ENCODE measurements around the gene MOCS2.

MOCS2 gene

DNA sequence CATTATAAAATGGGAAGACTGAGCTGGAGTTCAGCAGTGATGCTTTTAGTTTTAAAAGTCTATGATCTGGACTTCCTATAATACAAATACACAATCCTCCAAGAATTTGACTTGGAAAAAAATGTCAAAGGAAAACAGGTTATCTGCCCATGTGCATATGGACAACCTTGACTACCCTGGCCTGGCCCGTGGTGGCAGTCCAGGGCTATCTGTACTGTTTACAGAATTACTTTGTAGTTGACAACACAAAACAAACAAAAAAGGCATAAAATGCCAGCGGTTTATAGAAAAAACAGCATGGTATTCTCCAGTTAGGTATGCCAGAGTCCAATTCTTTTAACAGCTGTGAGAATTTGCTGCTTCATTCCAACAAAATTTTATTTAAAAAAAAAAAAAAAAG, 17.3 kb downstream of the MOCS2 start:
- DNase-seq = no peak

DNA sequence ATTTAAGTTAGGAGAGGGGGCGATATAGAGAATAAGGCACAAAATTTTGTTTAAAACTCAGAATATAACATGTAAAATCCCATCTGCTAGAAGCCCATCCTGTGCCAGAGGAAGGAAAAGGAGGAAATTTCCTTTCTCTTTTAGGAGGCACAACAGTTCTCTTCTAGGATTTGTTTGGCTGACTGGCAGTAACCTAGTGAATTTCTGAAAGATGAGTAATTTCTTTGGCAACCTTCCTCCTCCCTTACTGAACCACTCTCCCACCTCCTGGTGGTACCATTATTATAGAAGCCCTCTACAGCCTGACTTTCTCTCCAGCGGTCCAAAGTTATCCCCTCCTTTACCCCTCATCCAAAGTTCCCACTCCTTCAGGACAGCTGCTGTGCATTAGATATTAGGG, 18.3 kb downstream of the MOCS2 start:
- no peak for DNase-seq

DNA sequence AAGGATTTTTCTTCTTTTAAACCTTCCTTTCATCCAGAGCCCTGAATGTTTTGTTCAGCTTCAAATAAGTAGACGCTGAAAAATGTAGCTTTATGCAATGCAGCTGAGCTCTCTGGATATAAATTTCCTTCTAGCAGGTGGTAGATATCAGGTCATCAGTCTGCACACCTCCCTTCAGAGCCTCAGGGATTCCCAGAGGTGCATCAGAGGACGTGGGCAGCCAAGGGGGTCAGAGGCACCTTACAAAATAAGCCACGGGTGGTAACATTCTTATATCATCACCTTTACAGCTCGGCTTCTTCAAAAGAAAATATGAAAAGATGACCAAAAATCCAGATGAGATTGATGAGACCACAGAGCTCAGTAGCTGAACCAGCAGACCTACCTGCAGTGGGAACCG, 19.3 kb downstream of the MOCS2 start:
- no peak for DNase-seq

DNA sequence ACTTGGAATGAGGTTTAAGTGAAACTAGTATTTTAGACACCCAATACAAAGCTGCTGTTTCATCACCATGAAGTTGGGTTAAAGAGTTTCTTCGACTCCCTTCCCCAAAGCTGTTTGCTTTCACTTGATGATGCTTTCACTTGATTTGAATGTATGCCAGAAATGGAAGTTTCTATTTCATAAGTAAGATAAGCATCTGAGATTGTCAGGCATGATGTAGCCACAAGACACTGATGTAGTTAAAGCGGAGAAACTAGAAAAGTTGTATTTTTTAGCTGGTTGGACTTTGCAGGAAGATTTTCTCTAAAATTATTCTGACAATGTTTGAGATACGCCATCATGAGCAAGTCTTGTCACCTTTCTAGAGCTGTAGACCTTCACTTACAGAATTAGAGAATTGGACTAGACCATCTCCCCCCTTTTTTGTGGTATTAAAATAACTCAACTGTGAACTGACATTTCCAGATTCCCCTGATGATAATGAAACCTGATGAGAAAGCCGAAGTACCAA, 20.0 kb downstream of the MOCS2 start:
- DNase-seq = no peak

DNA sequence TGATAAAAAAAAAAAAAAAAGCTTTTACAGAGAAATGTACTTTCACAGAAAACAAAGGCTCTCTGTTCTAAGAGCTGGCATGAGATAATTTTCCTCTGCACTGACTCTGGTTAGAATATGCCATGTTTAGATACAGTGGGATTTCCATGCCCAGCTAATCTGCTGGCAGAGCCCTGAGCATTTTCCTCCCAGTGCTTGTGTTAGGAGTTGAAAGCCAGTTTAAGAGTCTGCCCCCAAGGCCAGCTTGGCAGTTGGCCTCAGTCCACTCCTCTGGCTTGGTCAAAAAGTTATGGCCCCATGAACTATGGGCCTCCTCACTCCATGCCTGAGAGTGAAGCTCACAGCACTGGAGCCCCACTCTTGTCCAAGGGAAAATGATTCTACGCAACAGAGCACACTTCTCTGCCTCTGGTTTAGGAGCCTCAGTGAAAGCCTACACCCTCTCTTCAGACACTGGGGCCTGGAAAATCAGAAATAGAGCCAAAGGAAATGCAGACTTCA, 21.9 kb downstream of the MOCS2 start:
- no peak for DNase-seq

DNA sequence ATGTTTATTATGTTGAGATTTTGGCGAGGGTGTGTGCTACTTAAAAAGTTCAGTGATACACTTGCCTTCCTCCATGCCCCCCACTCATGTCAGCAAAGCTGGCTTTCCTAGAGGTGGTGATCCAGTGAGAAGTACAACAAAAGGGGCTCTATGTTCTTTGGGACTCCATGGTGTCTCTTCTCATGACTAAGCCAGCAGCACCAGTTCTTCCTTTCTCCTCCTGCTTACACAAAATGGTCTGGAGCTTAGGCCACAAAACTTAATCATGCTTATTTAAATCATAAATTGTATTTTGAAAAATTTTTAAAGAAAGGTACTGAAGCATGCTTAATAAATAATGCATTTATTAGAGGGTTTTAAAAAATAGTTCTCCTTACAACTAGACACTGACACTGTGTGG, 22.4 kb downstream of the MOCS2 start:
- DNase-seq = no peak

DNA sequence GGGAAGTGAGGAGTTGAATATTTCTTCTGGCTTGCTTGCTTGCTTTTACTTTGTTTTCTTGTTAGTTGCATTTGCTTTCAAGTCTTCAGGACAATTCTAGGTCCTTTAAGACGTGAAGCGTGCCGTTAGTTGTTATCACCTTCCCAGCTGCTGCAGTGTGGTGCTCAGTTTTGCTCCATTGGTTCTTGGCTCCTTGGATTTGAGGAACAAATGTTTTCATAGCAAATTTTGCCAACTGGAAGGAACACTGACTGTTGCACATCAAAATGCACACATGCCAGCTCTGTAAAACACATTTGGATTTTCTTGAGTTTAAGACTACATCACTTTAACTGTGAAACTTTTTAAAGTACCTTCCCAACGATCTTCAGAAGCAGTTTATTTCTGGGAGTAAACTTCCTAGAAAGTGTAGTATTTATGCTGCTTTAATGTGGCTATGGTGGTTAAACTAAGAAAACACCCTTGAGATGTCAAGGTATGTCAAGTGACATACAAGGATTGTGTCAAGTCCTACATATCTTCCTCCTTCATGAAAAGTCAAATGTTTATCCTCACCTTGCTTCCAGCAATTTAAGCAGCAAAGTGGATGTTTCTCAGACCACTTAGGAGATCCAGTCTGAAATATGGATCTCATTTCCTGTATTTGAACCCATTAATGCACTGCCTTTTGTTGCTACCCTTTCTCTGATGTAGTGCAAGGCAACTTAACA, 24.9 kb downstream of the MOCS2 start:
- DNase-seq = no peak

DNA sequence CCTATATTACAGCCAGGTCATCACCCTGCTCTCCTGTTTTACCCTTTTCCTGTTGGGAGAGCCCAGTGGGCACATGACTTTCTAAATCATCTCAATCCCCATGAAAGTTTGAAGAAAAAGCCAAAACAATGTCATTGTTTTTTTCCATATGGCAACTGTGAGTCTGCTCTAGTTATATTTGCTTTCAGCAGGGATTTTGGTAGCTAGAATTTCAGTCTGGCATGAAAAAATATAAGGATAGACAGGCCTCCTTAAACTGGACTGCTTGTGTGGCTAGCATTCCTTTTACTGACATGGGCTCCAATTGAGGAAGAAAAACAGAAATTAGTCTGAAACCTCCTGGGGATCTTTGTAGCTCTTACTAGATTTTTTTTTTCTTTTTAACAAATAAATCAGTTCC, 25.6 kb downstream of the MOCS2 start:
- DNase-seq = no peak

DNA sequence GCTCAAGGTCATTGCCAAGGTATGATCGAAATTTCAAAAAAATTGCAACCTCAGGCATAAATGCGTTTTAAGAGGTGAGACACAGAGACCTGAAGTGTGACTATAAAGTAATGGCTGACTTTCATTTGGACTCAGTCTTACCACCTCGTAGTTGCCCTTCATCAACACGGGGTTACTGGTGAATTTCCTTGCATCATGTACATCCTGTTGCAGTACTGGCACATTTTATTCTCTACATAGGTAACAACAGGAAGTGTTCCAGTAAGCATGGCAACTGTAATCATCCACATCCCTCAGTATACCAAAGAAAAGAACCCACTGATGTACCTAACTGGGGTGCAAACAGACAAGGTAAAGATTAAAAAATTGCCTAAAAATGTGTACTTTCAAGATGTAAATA, 29.3 kb downstream of the MOCS2 start:
- DNase-seq = no peak

DNA sequence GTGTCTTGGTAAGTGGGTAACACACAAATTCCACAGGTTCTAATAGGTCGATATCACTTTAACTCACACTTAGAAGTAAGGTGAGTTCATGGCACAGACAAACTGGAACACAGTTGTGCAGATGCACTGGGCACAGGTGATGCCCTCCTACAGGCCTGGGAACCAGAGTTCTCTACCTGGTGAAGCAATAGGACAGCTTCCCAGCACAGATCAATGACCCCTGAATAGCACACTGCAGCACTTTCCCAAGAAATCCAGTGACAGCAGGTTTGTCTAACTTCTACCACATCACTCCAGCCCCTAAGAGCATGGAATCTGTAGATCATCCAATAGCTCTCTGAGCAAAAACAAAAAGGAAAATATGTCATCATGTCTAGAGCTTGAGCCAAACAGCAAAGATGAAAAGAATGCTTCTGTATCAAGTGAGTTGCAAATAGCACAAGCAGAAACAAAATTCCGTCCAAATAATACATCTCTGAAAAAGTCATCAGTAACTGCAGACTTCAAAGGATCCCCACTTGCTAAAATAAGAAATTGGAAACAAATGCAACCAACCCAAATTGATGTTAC, 33.5 kb downstream of the MOCS2 start:
- no peak for DNase-seq

DNA sequence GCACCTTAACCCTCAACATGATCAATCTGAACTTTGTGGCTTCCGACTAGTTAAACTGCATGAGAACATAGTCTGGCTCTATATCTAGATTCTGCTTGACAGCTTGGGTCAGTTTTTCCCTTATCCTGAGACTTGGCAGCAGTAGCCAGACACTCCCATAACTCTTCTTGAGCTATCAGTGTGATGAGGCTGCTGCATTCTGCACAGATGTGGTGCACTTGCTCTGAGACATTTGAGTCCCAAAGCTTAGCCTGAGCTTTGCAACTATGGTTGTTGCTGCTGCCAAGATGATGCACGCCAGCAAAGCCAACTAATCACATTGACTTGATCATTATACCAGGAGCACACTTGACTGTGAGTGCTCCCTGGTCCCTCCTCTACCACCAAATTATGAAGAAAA, 36.2 kb downstream of the MOCS2 start:
- DNase-seq = no peak

DNA sequence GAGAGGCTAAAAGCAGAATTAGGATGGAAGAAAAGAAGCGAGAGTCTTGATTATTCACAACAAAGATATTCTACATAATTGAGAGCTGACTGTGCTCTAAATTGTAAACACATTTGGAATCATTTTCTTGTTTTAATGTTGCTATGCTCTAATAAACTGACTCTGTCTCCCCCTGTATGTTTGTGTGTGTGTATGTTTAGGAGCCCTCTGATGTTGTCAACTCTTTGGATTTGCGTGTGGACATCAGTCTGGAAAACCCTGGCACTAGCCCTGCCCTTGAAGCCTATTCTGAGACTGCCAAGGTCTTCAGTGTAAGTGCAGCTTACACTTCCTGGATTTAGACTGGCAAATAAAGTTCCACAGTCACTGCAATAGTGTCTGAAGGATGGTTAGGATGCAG, 37.8 kb downstream of the MOCS2 start:
- no peak for DNase-seq

DNA sequence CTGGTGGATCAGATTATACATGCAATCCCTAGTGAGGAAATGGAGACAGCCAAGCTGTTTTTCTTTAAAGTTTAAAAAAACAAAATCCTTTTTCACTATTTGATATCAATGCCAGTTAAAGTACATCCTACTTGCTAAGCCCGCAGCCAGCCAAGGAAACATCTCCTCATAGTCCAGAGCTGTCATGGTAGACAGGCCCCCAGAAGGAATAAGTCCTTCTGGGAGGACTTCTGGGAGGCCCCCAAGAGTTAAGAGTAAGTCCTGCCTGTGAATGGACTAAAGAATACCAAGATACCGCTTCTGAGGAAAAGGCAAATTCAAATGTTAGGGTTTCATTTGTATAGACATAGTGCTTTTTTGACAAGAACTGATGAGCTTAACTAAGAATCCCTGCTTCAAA, 38.3 kb downstream of the MOCS2 start:
- no peak for DNase-seq

DNA sequence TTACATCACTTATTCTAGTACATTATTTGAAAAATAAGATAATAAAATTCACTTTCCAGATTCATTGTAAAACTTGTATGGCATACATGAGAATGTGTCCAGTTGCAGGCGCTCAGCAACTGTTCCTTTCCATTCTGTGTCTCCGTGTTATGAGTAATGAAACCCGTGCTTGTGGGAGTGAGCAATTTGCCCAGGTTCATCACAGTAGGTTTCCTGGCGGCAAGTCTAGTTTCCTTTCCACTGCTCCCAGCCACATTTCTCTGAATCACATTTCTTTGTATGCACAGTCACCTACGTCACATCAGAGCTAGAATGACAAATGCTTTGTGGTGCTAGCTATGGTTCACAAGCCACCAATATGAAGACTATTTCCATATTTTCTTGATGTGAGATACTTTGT, 39.9 kb downstream of the MOCS2 start:
- peak; percentile 71 for DNase-seq

DNA sequence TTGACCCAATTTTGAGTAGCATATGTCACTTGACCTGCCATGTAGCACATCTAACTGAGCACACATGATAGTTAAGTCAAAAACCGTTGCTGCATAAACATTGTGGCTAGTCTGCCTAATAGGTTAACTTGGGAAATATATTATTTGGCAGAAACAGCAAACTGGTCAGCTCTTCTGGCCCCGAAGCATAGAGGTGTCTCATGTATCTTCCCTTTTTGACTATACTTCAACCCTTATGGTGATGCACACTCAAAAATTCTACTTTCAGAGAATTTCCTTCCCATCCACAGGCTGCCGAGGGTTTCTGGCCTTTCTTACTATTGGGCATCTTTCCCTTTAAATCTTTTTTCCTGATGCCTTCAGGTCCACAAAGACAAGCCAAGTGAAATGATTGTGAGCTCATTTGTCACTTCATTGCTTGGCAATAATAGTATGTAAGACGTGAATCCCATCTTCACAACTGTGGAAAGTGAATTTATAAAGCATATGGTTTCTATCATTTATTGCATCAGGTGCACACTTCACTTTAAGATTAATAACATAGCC, 41.2 kb downstream of the MOCS2 start:
- DNase-seq = no peak

DNA sequence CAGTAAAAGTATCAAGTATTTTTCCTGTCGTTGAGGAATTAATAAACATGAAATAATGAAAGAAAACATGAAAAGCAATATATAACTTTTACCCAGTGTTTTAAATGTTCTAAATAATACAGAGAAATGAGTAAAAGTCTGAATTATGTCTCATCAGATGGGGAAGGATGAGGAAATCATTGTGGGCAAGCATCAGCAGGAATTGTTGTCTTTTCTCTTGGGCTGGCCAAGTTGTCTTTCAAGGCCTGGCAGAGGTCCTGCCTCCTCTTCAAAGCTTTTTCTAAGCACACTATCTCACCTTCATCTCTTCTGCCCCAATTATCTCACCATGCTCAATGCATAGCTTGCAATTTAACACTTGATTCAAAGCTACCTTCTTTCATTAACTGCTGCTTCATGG, 41.9 kb downstream of the MOCS2 start:
- no peak for DNase-seq

DNA sequence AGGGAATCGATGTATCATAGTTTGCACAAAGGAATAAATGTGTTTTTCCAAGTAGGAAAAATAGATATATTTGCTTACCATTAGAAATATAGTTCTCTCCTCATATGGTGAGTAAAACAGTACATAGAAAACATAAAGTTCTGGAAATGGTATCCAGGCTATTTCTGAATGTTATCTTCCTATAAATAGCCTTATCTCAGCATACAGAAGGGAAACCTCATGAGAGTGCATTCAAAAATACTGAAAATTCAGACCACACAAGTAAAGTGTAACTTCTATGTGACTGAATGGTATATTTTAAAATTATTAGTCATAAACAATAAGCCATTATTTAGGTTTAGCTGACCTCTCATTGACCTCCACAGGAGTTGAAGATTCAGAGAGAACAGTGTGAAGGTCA, 43.5 kb downstream of the MOCS2 start:
- no peak for DNase-seq

DNA sequence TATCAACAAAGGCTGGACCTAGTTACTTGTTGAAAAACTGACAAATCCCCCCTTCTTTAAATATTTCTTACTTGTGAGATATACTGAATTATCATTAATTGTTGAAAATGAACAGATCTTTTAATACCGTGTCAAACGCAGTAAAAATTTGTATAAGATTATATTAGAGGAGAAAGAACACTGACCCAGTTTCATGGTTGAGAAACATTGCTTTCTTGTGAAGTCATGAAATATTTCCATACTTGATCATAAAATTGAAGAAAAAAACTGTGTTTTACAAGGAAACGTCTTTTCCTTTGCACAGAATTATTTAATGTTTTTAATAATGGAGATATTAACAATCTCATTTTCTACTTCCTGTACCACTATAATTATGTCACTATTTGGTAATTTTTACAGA, 45.8 kb downstream of the MOCS2 start:
- no peak for DNase-seq

DNA sequence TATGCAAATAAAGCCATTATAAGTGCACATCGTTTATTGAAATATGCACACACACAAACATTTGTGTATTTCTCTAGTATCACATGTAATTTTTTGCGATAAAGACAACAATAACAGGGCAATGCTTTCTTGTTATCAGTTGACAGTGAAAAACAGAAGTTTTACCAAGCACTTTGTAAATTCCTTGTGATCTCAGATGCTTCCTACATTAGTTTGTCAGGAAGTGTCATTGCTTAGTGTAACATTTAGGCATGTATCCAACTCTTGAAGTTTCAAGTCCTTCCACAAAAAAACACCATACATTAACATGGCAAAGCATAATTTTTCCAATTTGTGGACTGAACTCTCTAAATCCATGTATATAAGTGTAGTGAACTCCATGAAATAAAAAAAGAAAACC, 46.4 kb downstream of the MOCS2 start:
- no peak for DNase-seq

DNA sequence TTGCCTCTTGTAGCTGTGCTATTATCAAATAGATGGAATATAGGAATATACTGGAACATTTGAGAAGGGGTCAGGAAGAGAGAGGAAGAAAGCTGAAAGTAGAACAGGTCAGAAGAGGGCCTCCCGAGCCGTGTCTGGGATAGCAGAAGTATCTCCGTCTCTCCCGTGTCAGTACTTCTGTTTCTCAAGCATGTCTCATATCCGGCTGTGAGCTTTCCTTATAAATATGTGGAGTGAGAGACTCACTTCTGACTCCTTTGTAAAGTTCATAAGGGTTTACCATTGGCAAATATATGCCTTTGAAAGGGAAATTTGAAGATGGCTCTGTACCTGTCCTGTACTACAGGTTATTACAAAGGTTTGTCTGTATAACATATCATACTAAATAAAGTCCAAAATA, 50.3 kb downstream of the MOCS2 start:
- DNase-seq = no peak

DNA sequence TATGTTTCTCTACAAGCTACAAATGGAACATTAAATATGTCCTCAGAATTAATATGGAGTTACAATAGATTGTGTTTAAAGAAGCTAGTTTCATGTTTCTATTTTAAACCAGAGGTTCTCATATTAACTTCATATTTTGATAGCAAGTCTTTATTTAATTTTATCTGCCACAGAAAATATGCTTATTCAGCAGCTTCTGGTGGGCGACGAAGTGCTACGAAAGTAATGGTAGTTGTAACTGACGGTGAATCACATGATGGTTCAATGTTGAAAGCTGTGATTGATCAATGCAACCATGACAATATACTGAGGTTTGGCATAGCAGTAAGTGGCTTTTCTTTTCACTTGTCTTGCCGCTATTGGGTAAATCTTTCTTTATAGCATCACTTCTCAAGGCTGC, 54.2 kb downstream of the MOCS2 start:
- no peak for DNase-seq

DNA sequence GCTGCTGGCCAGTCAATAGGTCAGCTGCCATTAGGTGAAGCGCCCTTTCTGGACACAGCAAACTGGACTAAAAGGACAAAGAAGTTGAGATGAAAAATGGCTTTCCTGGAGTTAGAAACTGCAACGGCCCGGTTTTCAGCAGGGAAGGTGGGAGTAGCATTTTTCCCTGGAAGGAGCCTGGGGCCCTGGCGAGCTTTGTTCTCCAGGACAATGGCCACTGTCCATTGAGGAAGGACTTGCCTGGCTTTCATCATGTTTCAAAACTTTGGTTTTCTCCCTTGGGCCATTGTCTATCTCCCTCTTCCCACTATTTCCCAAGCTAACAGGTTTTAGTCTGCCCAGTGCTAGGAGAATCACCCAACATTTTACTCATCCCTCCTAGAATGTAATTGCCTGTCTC, 56.2 kb downstream of the MOCS2 start:
- no peak for DNase-seq

DNA sequence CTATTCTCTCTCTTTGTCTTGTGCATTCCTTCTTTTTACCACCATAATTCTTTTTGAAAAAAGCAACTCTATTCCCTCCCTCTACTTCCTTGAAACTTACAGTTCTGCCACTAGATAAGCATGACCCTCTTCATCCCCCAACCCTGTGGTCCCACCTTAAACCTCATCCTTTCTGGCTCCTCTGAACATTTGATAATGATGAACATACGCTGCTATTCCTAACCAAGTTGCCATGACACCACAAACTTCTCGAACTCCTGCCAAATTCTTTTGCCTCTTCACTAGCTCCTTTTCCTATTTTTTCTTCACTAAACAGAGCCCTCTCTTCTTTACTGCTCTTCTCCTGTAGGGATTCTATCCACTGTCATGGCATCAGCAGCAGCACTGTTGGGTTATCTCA, 57.1 kb downstream of the MOCS2 start:
- no peak for DNase-seq

DNA sequence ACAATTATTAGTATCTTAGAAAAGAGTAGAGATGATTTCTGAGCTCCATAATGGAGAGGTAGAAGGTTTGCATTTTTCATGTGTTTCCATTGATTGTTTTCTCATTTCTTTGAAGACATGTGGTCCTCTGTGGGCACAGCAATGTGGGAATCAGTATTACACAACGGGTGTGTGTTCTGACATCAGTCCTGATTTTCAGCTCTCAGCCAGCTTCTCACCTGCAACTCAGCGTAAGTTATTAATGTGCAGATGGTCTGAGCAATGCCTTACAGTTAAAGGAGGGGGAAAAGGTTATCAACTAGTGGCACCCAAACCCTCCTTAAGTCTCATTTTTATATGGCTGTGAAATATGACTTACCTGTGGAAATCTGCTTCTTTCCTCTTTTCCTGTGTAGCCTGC, 61.3 kb downstream of the MOCS2 start:
- no peak for DNase-seq

All from stimulated activated naive CD4-positive, alpha-beta T cell treated with Interleukin-2 at 50 U/mL for 16 hours (primary cell).